Uterus (tissue), 2 donors: ENCODE measurements around the gene ARHGEF28.

Experiments used
- POLR2A ChIP-seq, 2 donors: fragments of 450-650 bp; IDR thresholded peaks; one replicate each; pipeline ENCODE4 v1.6.1; 2016; ENCODE audit warnings: antibody characterized with exemption in 2 of 2, mild to moderate bottlenecking in 1 of 2, moderate library complexity in 1 of 2
- TF ChIP-seq, protein P1 (sequence below), 4 experiments: fragments of 200-600 bp in 2 of 4; fragments of 450-650 bp in 2 of 4; sonication (generic) in 2 of 4; IDR thresholded peaks; one replicate each; pipeline ENCODE4 v1.5.1; 2016 to 2019; ENCODE audit warnings: antibody characterized with exemption in 4 of 4, mild to moderate bottlenecking in 2 of 4, moderate library complexity in 1 of 4

DNA sequence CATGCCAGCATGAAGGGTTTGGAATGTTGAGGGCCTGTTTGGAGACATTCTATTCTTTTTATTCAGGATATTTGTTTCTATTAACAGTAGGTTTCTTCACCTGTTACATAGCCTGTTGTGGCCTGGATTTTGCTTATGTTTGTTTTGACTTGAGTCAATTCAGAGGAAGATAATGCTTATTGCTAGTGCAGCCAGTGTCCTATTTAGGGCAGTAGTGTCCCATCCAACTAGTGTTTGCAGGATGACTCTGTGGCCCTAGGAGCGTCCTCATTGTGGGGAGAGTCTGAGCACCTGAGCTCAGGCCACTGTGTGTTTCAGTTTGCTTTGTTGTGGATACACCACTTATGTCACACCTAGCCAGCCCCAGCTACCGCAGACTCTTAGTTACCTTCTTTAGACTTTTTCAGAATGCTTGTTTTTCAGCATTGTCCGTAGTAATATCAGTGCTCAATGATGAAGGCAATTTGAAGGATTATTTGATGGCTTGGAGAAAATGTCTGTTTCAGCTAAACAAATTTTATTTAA, 90.3 kb downstream of the ARHGEF28 start:
- TF ChIP-seq, protein P1, sequence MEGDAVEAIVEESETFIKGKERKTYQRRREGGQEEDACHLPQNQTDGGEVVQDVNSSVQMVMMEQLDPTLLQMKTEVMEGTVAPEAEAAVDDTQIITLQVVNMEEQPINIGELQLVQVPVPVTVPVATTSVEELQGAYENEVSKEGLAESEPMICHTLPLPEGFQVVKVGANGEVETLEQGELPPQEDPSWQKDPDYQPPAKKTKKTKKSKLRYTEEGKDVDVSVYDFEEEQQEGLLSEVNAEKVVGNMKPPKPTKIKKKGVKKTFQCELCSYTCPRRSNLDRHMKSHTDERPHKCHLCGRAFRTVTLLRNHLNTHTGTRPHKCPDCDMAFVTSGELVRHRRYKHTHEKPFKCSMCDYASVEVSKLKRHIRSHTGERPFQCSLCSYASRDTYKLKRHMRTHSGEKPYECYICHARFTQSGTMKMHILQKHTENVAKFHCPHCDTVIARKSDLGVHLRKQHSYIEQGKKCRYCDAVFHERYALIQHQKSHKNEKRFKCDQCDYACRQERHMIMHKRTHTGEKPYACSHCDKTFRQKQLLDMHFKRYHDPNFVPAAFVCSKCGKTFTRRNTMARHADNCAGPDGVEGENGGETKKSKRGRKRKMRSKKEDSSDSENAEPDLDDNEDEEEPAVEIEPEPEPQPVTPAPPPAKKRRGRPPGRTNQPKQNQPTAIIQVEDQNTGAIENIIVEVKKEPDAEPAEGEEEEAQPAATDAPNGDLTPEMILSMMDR (IDR thresholded peaks at IDR 0.05) = no peak
- no peak for TF ChIP-seq POLR2A (IDR thresholded peaks at IDR 0.05)
